Measurements from ENCODE around the gene PDE7B. TPM values are rescaled to one million over a fixed set of nuclear protein-coding genes. Genes with fewer than 3 reads are reported as not detected.
A peak's percentile ranks its signal among the peaks of the same experiment; 100 is the strongest.

Gene PDE7B
- total RNA-seq, 1 donor from 2014 or later, result 13.6 TPM

DNA sequence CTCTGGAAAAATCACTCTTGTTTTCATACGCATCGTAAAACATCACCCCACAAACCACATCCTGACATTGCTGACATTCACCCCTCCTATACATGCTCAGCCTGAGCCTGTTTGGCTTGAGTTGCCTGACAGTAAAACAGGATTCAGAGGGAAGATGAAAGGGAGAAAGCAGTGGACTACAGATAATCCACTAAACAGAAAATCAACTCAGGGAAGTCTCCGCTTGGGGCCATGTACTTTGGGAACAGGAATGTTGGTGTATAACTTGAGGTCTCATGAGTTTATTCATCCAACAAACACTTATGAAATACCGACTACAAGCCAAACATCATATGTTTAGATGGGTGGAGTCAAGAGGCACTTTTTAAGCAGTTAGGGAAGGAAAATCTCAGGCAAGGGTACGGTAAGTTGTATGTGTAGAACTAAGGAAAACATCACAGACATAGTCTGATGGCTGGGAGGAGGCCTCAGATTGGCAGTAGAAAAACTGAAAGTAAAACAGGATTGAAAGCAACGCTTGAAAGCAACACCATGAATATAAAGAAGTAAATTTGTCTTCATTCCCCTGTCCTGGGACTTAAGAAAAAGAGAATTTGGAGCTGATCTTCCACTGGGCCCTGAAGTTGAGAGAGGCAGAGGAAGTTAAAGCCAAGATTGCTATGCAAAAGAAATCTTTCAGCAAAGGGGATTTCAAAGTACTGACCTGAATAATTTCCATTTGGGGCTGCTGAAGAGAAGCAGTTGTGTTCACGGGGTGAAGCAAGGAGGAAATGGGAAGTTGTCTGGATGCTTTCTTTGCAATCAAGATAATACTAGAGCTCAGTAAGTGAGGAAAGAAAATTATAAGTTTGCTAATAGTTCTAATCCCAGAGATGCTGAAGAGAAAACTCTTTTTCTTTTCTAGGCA lies 28.8 kb downstream of the PDE7B start:
- H3K4me3 ChIP-seq (ENCODE audit: low read length in 3 of 3), result peak overlapping the region in 2 of 3 donors; percentile 30 to 59
- H3K9me3 ChIP-seq (ENCODE audit: control insufficient read depth in 3 of 3, low read length in 3 of 3), result no peaks in the 10 kb centered on the region
- H3K27ac ChIP-seq (ENCODE audit: low read depth, low read length), result peak overlapping the region; percentile 4
- H3K9ac ChIP-seq (ENCODE audit: low read depth in 1 of 3, low read length in 3 of 3), result peak overlapping the region in 1 of 3 donors; percentile 54
- peaks cover 0 to 5% (median 3%) of the 10 kb centered on the region in 3 donors for H3K4me1 ChIP-seq (ENCODE audit: control insufficient read depth in 3 of 3, insufficient read depth in 3 of 3, low read length in 3 of 3)
- H3K27me3 ChIP-seq (ENCODE audit: control insufficient read depth in 3 of 3, insufficient read depth in 3 of 3, low read length in 3 of 3), result no peaks in the 10 kb centered on the region
- no peaks in the 10 kb centered on the region for H3K36me3 ChIP-seq (ENCODE audit: control insufficient read depth in 3 of 3, insufficient read depth in 3 of 3, low read length in 3 of 3)

DNA sequence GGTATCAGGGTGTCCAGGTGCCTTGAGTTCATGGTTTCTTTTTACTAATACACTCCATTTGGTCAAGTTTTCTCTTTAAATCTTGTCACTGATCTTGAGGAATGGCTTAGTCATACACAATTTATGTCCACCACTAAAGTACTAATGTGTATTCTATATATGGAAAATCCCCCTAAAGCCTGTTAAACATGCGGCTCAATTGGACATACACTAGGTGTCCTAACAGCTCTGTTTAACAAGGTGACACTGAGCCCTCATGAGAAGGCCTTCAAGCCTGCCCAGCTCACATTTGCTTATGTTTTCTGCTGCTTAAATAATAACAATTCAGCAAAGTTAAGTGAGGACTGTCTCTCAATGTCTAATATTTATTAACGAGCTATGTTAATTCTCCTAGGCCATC lies 31.5 kb downstream of the PDE7B start:
- Histone ChIP-seq H3K9ac (ENCODE audit: low read depth in 1 of 3, low read length in 3 of 3) (no peak overlapping the region), H3K4me3 (ENCODE audit: low read length in 3 of 3) (no peak overlapping the region), H3K4me1 (ENCODE audit: control insufficient read depth in 3 of 3, insufficient read depth in 3 of 3, low read length in 3 of 3) (peaks cover 0 to 5% (median 3%) of the 10 kb centered on the region in 3 donors), H3K9me3 (ENCODE audit: control insufficient read depth in 3 of 3, low read length in 3 of 3) (no peaks in the 10 kb centered on the region), H3K27me3 (ENCODE audit: control insufficient read depth in 3 of 3, insufficient read depth in 3 of 3, low read length in 3 of 3) (no peaks in the 10 kb centered on the region), H3K27ac (ENCODE audit: low read depth, low read length) (no peak overlapping the region), H3K36me3 (ENCODE audit: control insufficient read depth in 3 of 3, insufficient read depth in 3 of 3, low read length in 3 of 3) (no peaks in the 10 kb centered on the region)

DNA sequence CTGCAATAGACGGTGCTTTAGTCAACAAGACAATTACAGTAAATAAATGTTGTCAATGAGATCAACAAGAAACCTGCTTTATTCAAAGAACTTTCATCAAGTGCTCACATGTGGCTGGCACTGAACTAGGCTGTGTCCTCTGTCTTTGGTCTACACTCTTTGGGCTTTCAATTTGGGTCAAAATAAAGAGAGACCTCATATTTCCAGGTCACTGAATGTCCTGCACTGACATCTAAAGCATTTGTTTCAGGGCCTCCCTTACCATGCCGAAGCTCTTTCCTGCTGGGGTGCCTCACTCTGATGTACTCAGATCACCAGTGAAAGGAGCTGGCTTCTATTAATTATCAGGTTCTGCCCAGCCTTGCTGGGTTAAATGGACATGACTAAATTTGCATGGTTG lies 32.0 kb downstream of the PDE7B start:
- H3K4me3 ChIP-seq (ENCODE audit: low read length in 3 of 3), result no peak overlapping the region
- no peaks in the 10 kb centered on the region for H3K36me3 ChIP-seq (ENCODE audit: control insufficient read depth in 3 of 3, insufficient read depth in 3 of 3, low read length in 3 of 3)
- H3K27ac ChIP-seq (ENCODE audit: low read depth, low read length), result no peak overlapping the region

DNA sequence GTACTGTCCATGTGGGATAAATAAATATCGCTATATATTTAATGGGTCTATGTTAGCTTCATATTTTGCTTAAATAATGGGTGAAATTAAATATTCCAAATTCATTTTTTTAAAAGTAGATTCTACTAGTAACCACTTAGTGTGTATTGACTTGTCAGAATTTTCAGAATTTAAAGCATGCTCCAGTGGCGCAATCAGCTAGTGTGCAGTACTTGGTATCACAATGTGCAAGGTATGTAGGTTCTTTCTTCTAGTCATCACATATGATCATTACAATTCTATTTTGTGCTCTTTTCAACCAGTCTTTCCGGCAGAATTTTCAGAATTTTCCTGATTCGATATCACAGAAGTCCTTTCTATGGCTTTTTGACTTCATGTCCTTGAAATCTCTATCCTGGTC lies 32.6 kb downstream of the PDE7B start:
- H3K9me3 ChIP-seq (ENCODE audit: control insufficient read depth in 3 of 3, low read length in 3 of 3), result no peaks in the 10 kb centered on the region
- H3K4me3 ChIP-seq (ENCODE audit: low read length in 3 of 3), result no peak overlapping the region
- no peaks in the 10 kb centered on the region for H3K27me3 ChIP-seq (ENCODE audit: control insufficient read depth in 3 of 3, insufficient read depth in 3 of 3, low read length in 3 of 3)
- H3K4me1 ChIP-seq (ENCODE audit: control insufficient read depth in 3 of 3, insufficient read depth in 3 of 3, low read length in 3 of 3), result peaks cover 0 to 5% (median 3%) of the 10 kb centered on the region in 3 donors
- H3K9ac ChIP-seq (ENCODE audit: low read depth in 1 of 3, low read length in 3 of 3), result no peak overlapping the region
- no peaks in the 10 kb centered on the region for H3K36me3 ChIP-seq (ENCODE audit: control insufficient read depth in 3 of 3, insufficient read depth in 3 of 3, low read length in 3 of 3)
- no peak overlapping the region for H3K27ac ChIP-seq (ENCODE audit: low read depth, low read length)

More for the DNA sequence above, 32.0 kb downstream of the PDE7B start:
- Histone ChIP-seq H3K9me3 (ENCODE audit: control insufficient read depth in 3 of 3, low read length in 3 of 3) (no peaks in the 10 kb centered on the region), H3K27me3 (ENCODE audit: control insufficient read depth in 3 of 3, insufficient read depth in 3 of 3, low read length in 3 of 3) (no peaks in the 10 kb centered on the region), H3K4me1 (ENCODE audit: control insufficient read depth in 3 of 3, insufficient read depth in 3 of 3, low read length in 3 of 3) (peaks cover 0 to 5% (median 3%) of the 10 kb centered on the region in 3 donors), H3K9ac (ENCODE audit: low read depth in 1 of 3, low read length in 3 of 3) (no peak overlapping the region)

DNA sequence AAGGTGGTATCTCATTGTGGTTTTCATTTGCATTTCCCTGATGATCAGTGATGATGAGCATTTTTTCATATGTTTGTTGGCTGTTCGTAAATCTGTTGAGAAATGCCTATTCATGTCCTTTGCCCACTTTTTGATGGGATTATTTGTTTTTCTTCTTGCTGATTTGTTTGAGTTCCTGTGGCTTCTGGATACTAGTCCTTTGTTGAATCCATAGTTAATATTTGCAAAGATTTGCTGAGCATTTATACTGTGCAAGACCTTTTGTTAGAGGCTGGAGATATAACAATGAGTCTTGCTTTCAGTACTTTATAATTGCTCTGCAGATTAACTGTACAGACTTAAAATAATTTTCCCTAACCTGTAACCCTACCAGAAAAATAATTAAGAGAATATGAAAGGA lies 35.6 kb downstream of the PDE7B start:
- no peaks in the 10 kb centered on the region for H3K4me1 ChIP-seq (ENCODE audit: control insufficient read depth in 3 of 3, insufficient read depth in 3 of 3, low read length in 3 of 3)
- no peaks in the 10 kb centered on the region for H3K36me3 ChIP-seq (ENCODE audit: control insufficient read depth in 3 of 3, insufficient read depth in 3 of 3, low read length in 3 of 3)
- H3K4me3 ChIP-seq (ENCODE audit: low read length in 3 of 3), result no peak overlapping the region
- H3K9ac ChIP-seq (ENCODE audit: low read depth in 1 of 3, low read length in 3 of 3), result no peak overlapping the region
- no peak overlapping the region for H3K27ac ChIP-seq (ENCODE audit: low read depth, low read length)
- H3K27me3 ChIP-seq (ENCODE audit: control insufficient read depth in 3 of 3, insufficient read depth in 3 of 3, low read length in 3 of 3), result no peaks in the 10 kb centered on the region
- no peaks in the 10 kb centered on the region for H3K9me3 ChIP-seq (ENCODE audit: control insufficient read depth in 3 of 3, low read length in 3 of 3)

DNA sequence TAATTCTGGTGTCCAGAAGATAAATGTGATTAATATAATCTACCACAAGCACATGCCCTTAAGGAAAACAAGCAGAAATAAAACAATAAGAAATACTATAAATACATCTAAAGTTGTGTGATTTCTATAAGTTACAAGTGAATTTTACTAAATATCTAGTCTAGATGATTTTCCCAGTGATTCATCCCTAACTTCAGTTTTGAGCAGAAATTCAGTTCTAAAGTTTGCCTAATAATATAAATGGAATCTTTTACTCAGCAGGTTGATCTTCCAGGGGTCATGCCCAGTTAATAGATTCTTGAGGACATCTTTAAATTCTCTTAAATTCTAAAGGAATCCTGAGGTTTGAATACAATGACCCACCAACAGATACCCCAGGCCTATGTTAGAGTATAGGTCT lies 37.3 kb downstream of the PDE7B start:
- Histone ChIP-seq H3K9me3 (ENCODE audit: control insufficient read depth in 3 of 3, low read length in 3 of 3) (no peaks in the 10 kb centered on the region), H3K9ac (ENCODE audit: low read depth in 1 of 3, low read length in 3 of 3) (no peak overlapping the region), H3K4me3 (ENCODE audit: low read length in 3 of 3) (no peak overlapping the region), H3K27me3 (ENCODE audit: control insufficient read depth in 3 of 3, insufficient read depth in 3 of 3, low read length in 3 of 3) (no peaks in the 10 kb centered on the region), H3K4me1 (ENCODE audit: control insufficient read depth in 3 of 3, insufficient read depth in 3 of 3, low read length in 3 of 3) (peaks cover 0 to 2% (median 0%) of the 10 kb centered on the region in 3 donors), H3K36me3 (ENCODE audit: control insufficient read depth in 3 of 3, insufficient read depth in 3 of 3, low read length in 3 of 3) (no peaks in the 10 kb centered on the region), H3K27ac (ENCODE audit: low read depth, low read length) (no peak overlapping the region)

DNA sequence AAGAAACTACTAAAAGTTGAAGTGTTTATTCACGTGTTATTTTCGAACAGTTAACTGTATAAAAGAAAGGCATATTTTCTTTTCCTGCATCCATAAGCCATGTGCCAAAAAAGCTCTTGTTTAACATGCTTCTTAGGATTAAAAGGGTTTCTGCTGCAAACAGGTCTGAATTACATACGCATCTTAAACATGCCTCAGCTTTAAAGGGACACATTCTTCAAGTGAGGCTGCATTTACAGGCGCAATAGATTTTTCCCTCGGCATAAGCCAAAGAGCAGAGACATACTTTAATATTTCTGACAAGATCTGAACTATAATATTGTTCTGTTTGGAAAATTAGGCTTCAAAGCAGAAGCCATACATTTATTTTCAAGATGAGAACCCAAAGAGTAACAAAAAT lies 39.4 kb downstream of the PDE7B start:
- H3K4me3 ChIP-seq (ENCODE audit: low read length in 3 of 3), result no peak overlapping the region
- H3K4me1 ChIP-seq (ENCODE audit: control insufficient read depth in 3 of 3, insufficient read depth in 3 of 3, low read length in 3 of 3), result peaks cover 0 to 2% (median 0%) of the 10 kb centered on the region in 3 donors
- H3K9ac ChIP-seq (ENCODE audit: low read depth in 1 of 3, low read length in 3 of 3), result no peak overlapping the region
- no peaks in the 10 kb centered on the region for H3K36me3 ChIP-seq (ENCODE audit: control insufficient read depth in 3 of 3, insufficient read depth in 3 of 3, low read length in 3 of 3)
- H3K9me3 ChIP-seq (ENCODE audit: control insufficient read depth in 3 of 3, low read length in 3 of 3), result no peaks in the 10 kb centered on the region
- no peaks in the 10 kb centered on the region for H3K27me3 ChIP-seq (ENCODE audit: control insufficient read depth in 3 of 3, insufficient read depth in 3 of 3, low read length in 3 of 3)
- H3K27ac ChIP-seq (ENCODE audit: low read depth, low read length), result no peak overlapping the region

DNA sequence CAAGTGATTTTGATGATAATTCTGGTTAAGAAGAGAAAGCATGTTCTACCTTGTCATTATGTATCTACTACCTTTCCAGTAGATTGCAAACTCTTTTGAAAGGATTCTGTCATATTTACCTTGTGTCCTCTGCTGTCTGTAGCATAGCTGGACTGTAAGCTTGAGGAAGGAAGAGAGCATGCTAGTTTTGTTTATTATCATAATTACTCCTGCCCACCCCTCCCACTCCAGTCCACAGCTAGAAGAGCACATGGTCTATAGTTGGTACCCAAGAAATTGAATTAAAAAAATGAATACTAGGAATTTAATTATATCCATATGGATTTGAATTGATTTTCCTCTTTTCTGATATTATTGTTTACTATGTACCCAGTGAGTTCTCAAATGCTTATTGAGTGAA lies 40.2 kb downstream of the PDE7B start:
- Histone ChIP-seq H3K4me1 (ENCODE audit: control insufficient read depth in 3 of 3, insufficient read depth in 3 of 3, low read length in 3 of 3) (peaks cover 0 to 2% (median 0%) of the 10 kb centered on the region in 3 donors), H3K36me3 (ENCODE audit: control insufficient read depth in 3 of 3, insufficient read depth in 3 of 3, low read length in 3 of 3) (no peaks in the 10 kb centered on the region), H3K4me3 (ENCODE audit: low read length in 3 of 3) (no peak overlapping the region), H3K9me3 (ENCODE audit: control insufficient read depth in 3 of 3, low read length in 3 of 3) (no peaks in the 10 kb centered on the region), H3K9ac (ENCODE audit: low read depth in 1 of 3, low read length in 3 of 3) (no peak overlapping the region), H3K27me3 (ENCODE audit: control insufficient read depth in 3 of 3, insufficient read depth in 3 of 3, low read length in 3 of 3) (no peaks in the 10 kb centered on the region), H3K27ac (ENCODE audit: low read depth, low read length) (no peak overlapping the region)

DNA sequence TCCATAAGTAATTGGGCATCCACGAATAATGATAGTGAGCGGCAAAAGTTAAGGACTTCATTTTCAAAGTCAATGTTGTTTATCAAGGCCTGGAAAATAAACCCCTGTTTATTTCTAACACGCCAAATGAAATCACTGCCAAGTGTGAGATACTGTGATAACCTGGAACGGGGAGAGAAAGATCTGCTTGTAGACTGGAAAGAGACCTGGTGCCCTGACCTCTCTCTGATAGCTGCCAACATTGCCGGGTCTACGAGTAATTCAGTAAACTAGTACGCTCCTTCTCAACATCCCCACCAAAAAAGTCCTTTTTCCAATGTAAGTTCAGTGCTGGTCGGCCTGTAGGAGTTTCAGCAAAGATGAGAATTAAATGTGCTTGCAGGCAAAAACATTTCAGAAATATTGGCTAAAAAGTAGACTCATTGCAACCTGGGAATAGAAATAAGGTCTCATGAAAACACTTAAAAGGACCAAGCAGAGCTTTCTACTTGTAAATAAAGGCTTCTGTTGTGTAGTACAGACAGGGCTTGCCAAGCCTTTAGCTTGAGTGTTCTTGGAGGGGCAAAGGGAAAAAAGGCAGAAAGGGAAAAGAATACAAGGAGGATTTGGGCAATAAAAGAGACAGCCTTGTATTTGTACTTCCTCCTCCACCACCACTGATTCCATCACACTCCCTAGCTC lies 43.9 kb downstream of the PDE7B start:
- H3K9ac ChIP-seq (ENCODE audit: low read depth in 1 of 3, low read length in 3 of 3), result no peak overlapping the region
- no peaks in the 10 kb centered on the region for H3K36me3 ChIP-seq (ENCODE audit: control insufficient read depth in 3 of 3, insufficient read depth in 3 of 3, low read length in 3 of 3)
- no peaks in the 10 kb centered on the region for H3K9me3 ChIP-seq (ENCODE audit: control insufficient read depth in 3 of 3, low read length in 3 of 3)
- no peak overlapping the region for H3K27ac ChIP-seq (ENCODE audit: low read depth, low read length)
- no peaks in the 10 kb centered on the region for H3K27me3 ChIP-seq (ENCODE audit: control insufficient read depth in 3 of 3, insufficient read depth in 3 of 3, low read length in 3 of 3)
- H3K4me3 ChIP-seq (ENCODE audit: low read length in 3 of 3), result no peak overlapping the region
- peaks cover 0 to 2% (median 0%) of the 10 kb centered on the region in 3 donors for H3K4me1 ChIP-seq (ENCODE audit: control insufficient read depth in 3 of 3, insufficient read depth in 3 of 3, low read length in 3 of 3)

DNA sequence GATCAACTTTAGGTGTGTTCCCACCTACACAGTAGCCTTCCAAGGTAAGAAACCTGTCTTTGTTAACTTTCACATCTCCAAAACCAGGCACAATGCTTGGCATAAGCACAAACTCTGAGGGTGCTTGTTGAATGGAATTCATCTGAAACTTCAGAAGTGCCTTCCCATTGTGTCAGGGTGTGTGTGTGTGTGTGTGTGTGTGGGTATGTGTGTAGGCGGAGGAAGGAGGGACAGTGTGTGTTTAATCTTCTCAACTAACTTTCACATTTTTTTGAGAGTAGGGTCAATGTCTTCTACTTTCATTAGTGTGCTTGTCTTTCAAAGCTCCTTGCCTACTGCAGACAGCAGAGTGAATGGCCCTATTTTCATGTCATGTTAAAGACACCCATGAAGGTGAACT lies 45.6 kb downstream of the PDE7B start:
- H3K36me3 ChIP-seq (ENCODE audit: control insufficient read depth in 3 of 3, insufficient read depth in 3 of 3, low read length in 3 of 3), result no peaks in the 10 kb centered on the region
- no peaks in the 10 kb centered on the region for H3K27me3 ChIP-seq (ENCODE audit: control insufficient read depth in 3 of 3, insufficient read depth in 3 of 3, low read length in 3 of 3)
- H3K9ac ChIP-seq (ENCODE audit: low read depth in 1 of 3, low read length in 3 of 3), result no peak overlapping the region
- no peak overlapping the region for H3K27ac ChIP-seq (ENCODE audit: low read depth, low read length)
- peaks cover 0 to 7% (median 4%) of the 10 kb centered on the region in 3 donors for H3K4me1 ChIP-seq (ENCODE audit: control insufficient read depth in 3 of 3, insufficient read depth in 3 of 3, low read length in 3 of 3)
- H3K9me3 ChIP-seq (ENCODE audit: control insufficient read depth in 3 of 3, low read length in 3 of 3), result no peaks in the 10 kb centered on the region
- H3K4me3 ChIP-seq (ENCODE audit: low read length in 3 of 3), result no peak overlapping the region
